Mammary epithelial cell (primary cell): ENCODE results near the gene HOXD12.
A peak's percentile ranks its signal among the peaks of the same experiment; 100 is the strongest.

ENCODE experiments used
- CTCF ChIP-seq, 2 donors: IDR thresholded peaks in 1 of 2; conservative IDR thresholded peaks in 1 of 2; 2 replicates each; pipeline ENCODE4 v1.5.1; 2011 to 2012; ENCODE audit warnings: inconsistent platforms in 2 of 2, low read length in 2 of 2, mild to moderate bottlenecking in 2 of 2, control low read depth in 1 of 2, low read depth in 1 of 2; ENCODE audit not compliant: insufficient read depth in 1 of 2; ENCODE audit errors: extremely low read depth in 1 of 2
- EZH2 ChIP-seq: IDR thresholded peaks from 2 replicates; pipeline ENCODE4 v1.6.1; 2012; ENCODE audit warnings: low read length, inconsistent platforms, borderline replicate concordance

- TF ChIP-seq CTCF (conservative IDR thresholded peaks at IDR 0.05 in 1 of 2, IDR thresholded peaks at IDR 0.05 in 1 of 2; ENCODE audit: extremely low read depth in 1 of 2, insufficient read depth in 1 of 2, low read depth in 1 of 2, low read length in 2 of 2) (no peak), EZH2 (peak; percentile 62)
Observed at GRCh38 chr2:176089843-176090395, 9.7 kb upstream of the HOXD12 start.
